H9 (cell line): Measurements from ENCODE around the gene PDXP. TPM values are rescaled to one million over a fixed set of nuclear protein-coding genes. Genes with fewer than 3 reads are reported as not detected.

Experiments
- DNase-seq: peaks from one replicate; pipeline ENCODE4 v3.0.0-alpha.2; 2017
- H2AFZ ChIP-seq: one replicate; pipeline ENCODE4 v1.6.1; 2013; ENCODE audit warnings: mild to moderate bottlenecking, low read length, control low read depth, moderate library complexity
- H2AK5ac ChIP-seq: 2 replicates; pipeline ENCODE4 v1.6.1; 2013; ENCODE audit warnings: low read length, control low read depth, mixed read lengths; ENCODE audit not compliant: insufficient read length
- H2BK120ac ChIP-seq: one replicate; pipeline ENCODE4 v1.6.1; 2013; ENCODE audit warnings: low read depth, mild to moderate bottlenecking, low read length, control low read depth, inconsistent platforms; ENCODE audit not compliant: poor library complexity, severe bottlenecking
- H2BK12ac ChIP-seq: 2 replicates; pipeline ENCODE4 v1.6.1; 2013; ENCODE audit warnings: low read length, control low read depth, mixed read lengths, low read depth; ENCODE audit not compliant: insufficient read length
- H2BK15ac ChIP-seq: 2 replicates; pipeline ENCODE4 v1.6.1; 2013; ENCODE audit warnings: low read depth, low read length, control low read depth
- H2BK20ac ChIP-seq: one replicate; pipeline ENCODE4 v1.6.1; 2013; ENCODE audit warnings: low read depth, mild to moderate bottlenecking, low read length, control low read depth, inconsistent platforms; ENCODE audit not compliant: poor library complexity, severe bottlenecking
- H2BK5ac ChIP-seq: 2 replicates; pipeline ENCODE4 v1.6.1; 2013; ENCODE audit warnings: low read length, control low read depth, mixed read lengths; ENCODE audit not compliant: insufficient read length
- H3K14ac ChIP-seq: 2 replicates; pipeline ENCODE4 v1.6.1; 2013; ENCODE audit warnings: low read length, control low read depth; ENCODE audit not compliant: insufficient read depth
- H3K18ac ChIP-seq: 2 replicates; pipeline ENCODE4 v1.6.1; 2013; ENCODE audit warnings: low read depth, mild to moderate bottlenecking, mixed read lengths, low read length, control low read depth; ENCODE audit not compliant: insufficient read length
- H3K23ac ChIP-seq: 2 replicates; pipeline ENCODE4 v1.6.1; 2013; ENCODE audit warnings: low read length, control low read depth, mixed read lengths, low read depth; ENCODE audit not compliant: insufficient read length
- H3K23me2 ChIP-seq: 2 replicates; pipeline ENCODE4 v1.6.1; 2013; ENCODE audit warnings: low read depth, mild to moderate bottlenecking, mixed read lengths, low read length, control low read depth; ENCODE audit not compliant: insufficient read length, poor library complexity, severe bottlenecking
- H3K27ac ChIP-seq: 2 replicates; pipeline ENCODE4 v1.5.1; 2013; ENCODE audit warnings: low read length, control low read depth, mixed read lengths, low read depth; ENCODE audit not compliant: insufficient read length
- H3K27me3 ChIP-seq: 2 replicates; pipeline ENCODE4 v1.6.1; 2013; ENCODE audit warnings: low read length, control low read depth, inconsistent platforms; ENCODE audit not compliant: insufficient read depth
- H3K4ac ChIP-seq: 2 replicates; pipeline ENCODE4 v1.6.1; 2013; ENCODE audit warnings: low read depth, mild to moderate bottlenecking, control low read depth, inconsistent platforms, low read length, moderate library complexity
- H3K4me1 ChIP-seq: 2 replicates; pipeline ENCODE4 v1.6.1; 2013; ENCODE audit warnings: low read length, control low read depth, inconsistent platforms; ENCODE audit not compliant: insufficient read depth
- H3K4me2 ChIP-seq: 2 replicates; pipeline ENCODE4 v1.6.1; 2013; ENCODE audit warnings: low read length, control low read depth, mixed read lengths; ENCODE audit not compliant: insufficient read length, insufficient read depth
- H3K56ac ChIP-seq: 2 replicates; pipeline ENCODE4 v1.6.1; 2013; ENCODE audit warnings: low read depth, mild to moderate bottlenecking, mixed read lengths, low read length, control low read depth; ENCODE audit not compliant: insufficient read length
- H3K79me1 ChIP-seq: 2 replicates; pipeline ENCODE4 v1.6.1; 2013; ENCODE audit warnings: low read depth, mild to moderate bottlenecking, moderate library complexity, low read length, control low read depth, inconsistent platforms; ENCODE audit not compliant: insufficient read depth, poor library complexity, severe bottlenecking
- H3K79me2 ChIP-seq: 2 replicates; pipeline ENCODE4 v1.6.1; 2013; ENCODE audit warnings: low read length, control low read depth, inconsistent platforms; ENCODE audit not compliant: insufficient read depth
- H3K9ac ChIP-seq: 2 replicates; pipeline ENCODE4 v1.6.1; 2013; ENCODE audit warnings: low read length, control low read depth, mixed read lengths; ENCODE audit not compliant: insufficient read length; ENCODE audit errors: extremely low read depth
- H3K9me3 ChIP-seq: one replicate; pipeline ENCODE4 v1.6.1; 2013; ENCODE audit warnings: low read depth, low read length, inconsistent platforms; ENCODE audit not compliant: control insufficient read depth
- H3T11ph ChIP-seq: one replicate; pipeline ENCODE4 v1.6.1; 2013; ENCODE audit warnings: mild to moderate bottlenecking, low read length, control low read depth, inconsistent platforms
- H4K20me1 ChIP-seq: one replicate; pipeline ENCODE4 v1.6.1; 2013; ENCODE audit not compliant: control insufficient read depth, insufficient read length, insufficient read depth
- H4K5ac ChIP-seq: 2 replicates; pipeline ENCODE4 v1.6.1; 2013; ENCODE audit warnings: low read depth, mild to moderate bottlenecking, mixed read lengths, low read length, control low read depth; ENCODE audit not compliant: insufficient read length
- H4K8ac ChIP-seq: replicated peaks from 2 replicates; pipeline ENCODE4 v1.6.1; 2013; ENCODE audit warnings: low read length, control low read depth, mixed read lengths, low read depth; ENCODE audit not compliant: insufficient read length
- H4K91ac ChIP-seq: 2 replicates; pipeline ENCODE4 v1.6.1; 2013; ENCODE audit warnings: low read depth, mild to moderate bottlenecking, moderate library complexity, mixed read lengths, low read length, control low read depth; ENCODE audit not compliant: insufficient read length
- H3K27ac Mint-ChIP-seq, 3 experiments: 2 replicates in 2 of 3; 3 replicates in 1 of 3; pipeline ENCODE4 v1.8.0; 2020 to 2021; ENCODE audit warnings: mixed read lengths in 3 of 3, mild to moderate bottlenecking in 1 of 3, moderate library complexity in 1 of 3
- H3K27me3 Mint-ChIP-seq: 2 replicates; pipeline ENCODE4 v1.8.0; 2021; ENCODE audit warnings: low read depth, mild to moderate bottlenecking, moderate library complexity, mixed read lengths
- H3K36me3 Mint-ChIP-seq, 3 experiments: 2 replicates in 2 of 3; 3 replicates in 1 of 3; pipeline ENCODE4 v1.8.0; 2020 to 2021; ENCODE audit warnings: low read depth in 3 of 3, mixed read lengths in 3 of 3; ENCODE audit not compliant: insufficient read depth in 1 of 3
- H3K4me1 Mint-ChIP-seq, 2 experiments: 2 replicates each; pipeline ENCODE4 v1.8.0; 2020; ENCODE audit warnings: mixed read lengths in 2 of 2
- H3K4me3 Mint-ChIP-seq, 2 experiments: 2 replicates in 1 of 2; 3 replicates in 1 of 2; pipeline ENCODE4 v1.8.0; 2020 to 2021; ENCODE audit warnings: mild to moderate bottlenecking in 2 of 2, mixed read lengths in 2 of 2, moderate library complexity in 1 of 2
- H3K9me3 Mint-ChIP-seq, 2 experiments: 2 replicates in 1 of 2; 3 replicates in 1 of 2; pipeline ENCODE4 v1.8.0; 2020; ENCODE audit warnings: mild to moderate bottlenecking in 2 of 2, mixed read lengths in 2 of 2, moderate library complexity in 1 of 2
- WGBS: extraction: QIAGEN DNeasy Blood & Tissue Kit; methylation state at CpG from one replicate; pipeline ENCODE4 v1.1.7; 2013; ENCODE audit warnings: missing lambda C conversion rate, low lambda C conversion rate, mixed read lengths; ENCODE audit not compliant: insufficient read length; ENCODE audit errors: extremely low coverage; 5-methylcytosine and 5-hydroxymethylcytosine counted together
- total RNA-seq: library from RNA; stranded (reverse); gene quantifications from 2 replicates; pipeline ENCODE4 v1.2.1, GENCODE V29; 2021
- TF ChIP-seq, protein P1 (sequence below): fragments of 200-600 bp; sonication (generic); conservative IDR thresholded peaks from 3 replicates; pipeline ENCODE4 v1.8.0; 2021; ENCODE audit warnings: antibody characterized with exemption, mild to moderate bottlenecking

The PDXP gene
- total RNA-seq, 1 experiment from 2014 or later: 41.0 TPM

DNA sequence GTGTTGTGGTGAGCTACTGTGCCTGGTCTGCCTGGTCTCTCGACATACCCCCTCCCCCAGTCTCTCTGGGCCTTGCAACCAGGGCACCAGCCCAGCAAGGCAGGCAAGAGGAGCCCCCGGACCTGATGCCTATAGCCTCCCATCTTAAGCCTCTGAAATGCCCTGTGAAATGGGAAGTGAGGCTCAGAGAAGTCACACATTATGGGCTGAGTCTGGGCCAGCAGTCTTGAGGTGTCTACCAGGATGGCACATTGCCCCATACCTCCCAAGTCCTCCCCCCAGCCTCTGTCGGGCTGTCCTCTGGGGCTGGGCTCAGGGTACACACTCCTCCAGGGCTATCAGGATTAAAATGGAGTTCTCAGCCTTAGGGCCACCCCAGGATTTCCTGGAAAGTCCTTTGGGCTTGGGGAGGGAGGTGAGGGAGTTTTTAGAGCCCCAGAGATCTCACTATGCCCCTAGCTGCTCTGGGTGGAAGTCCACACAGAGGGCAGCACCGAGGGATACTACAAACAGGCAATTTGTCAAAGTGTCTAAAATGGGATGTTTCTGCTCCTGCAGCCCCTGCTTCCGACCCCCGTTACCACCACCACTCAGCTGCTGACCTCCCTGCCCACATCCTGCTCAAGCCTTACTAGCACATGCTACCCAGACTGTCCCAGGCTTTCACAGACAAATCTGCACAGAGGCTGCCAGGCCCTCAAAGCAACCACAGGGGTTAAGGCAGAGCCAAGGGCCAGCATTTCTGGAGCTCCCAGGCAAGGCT is 22.2 kb upstream of the PDXP start:
- Histone ChIP-seq H2AK5ac (no peak overlapping the region), H3K79me1 (no peaks in the 10 kb centered on the region), H2BK5ac (no peak overlapping the region), H3K4me2 (no peak overlapping the region), H3K18ac (no peak overlapping the region), H3K14ac (no peak overlapping the region; the same call in 1 of the 2 replicates), H3K4me1 (peaks cover 5% of the 10 kb centered on the region; the same call in 1 of the 2 replicates), H2BK12ac (no peak overlapping the region), H3K23me2 (peaks cover 8% of the 10 kb centered on the region), H4K8ac (no peak overlapping the region), H4K91ac (no peak overlapping the region), H3K27me3 (no peaks in the 10 kb centered on the region), H3K9ac (no peak overlapping the region), H2BK20ac (no peak overlapping the region), H4K20me1 (no peaks in the 10 kb centered on the region), H2AFZ (no peak overlapping the region), H4K5ac (no peak overlapping the region), H3K23ac (no peak overlapping the region), H3K4ac (no peak overlapping the region), H2BK120ac (no peak overlapping the region), H3K9me3 (no peaks in the 10 kb centered on the region), H3K27ac (no peak overlapping the region), H3K79me2 (no peaks in the 10 kb centered on the region), H3T11ph (no peak overlapping the region), H2BK15ac (no peak overlapping the region), H3K56ac (no peak overlapping the region)
- H3K4me3 Mint-ChIP-seq: no peak overlapping the region; a peak in 1 of 5 replicates
- peak overlapping the region in 2 of 3 experiments; percentile 65 to 75; a peak in 2 of 7 replicates for H3K27ac Mint-ChIP-seq
- H3K27me3 Mint-ChIP-seq: no peaks in the 10 kb centered on the region; the same call in 1 of the 2 replicates
- H3K9me3 Mint-ChIP-seq: no peaks in the 10 kb centered on the region
- H3K4me1 Mint-ChIP-seq: peaks cover 35 to 44% of the 10 kb centered on the region in 2 experiments
- TF ChIP-seq, protein P1, sequence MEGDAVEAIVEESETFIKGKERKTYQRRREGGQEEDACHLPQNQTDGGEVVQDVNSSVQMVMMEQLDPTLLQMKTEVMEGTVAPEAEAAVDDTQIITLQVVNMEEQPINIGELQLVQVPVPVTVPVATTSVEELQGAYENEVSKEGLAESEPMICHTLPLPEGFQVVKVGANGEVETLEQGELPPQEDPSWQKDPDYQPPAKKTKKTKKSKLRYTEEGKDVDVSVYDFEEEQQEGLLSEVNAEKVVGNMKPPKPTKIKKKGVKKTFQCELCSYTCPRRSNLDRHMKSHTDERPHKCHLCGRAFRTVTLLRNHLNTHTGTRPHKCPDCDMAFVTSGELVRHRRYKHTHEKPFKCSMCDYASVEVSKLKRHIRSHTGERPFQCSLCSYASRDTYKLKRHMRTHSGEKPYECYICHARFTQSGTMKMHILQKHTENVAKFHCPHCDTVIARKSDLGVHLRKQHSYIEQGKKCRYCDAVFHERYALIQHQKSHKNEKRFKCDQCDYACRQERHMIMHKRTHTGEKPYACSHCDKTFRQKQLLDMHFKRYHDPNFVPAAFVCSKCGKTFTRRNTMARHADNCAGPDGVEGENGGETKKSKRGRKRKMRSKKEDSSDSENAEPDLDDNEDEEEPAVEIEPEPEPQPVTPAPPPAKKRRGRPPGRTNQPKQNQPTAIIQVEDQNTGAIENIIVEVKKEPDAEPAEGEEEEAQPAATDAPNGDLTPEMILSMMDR: peak; percentile 45
- DNase-seq: no peak
- H3K36me3 Mint-ChIP-seq: peaks cover 0 to 8% (median 8%) of the 10 kb centered on the region in 3 experiments; a peak in 5 of 7 replicates
- no CpG with 5 or more reads among the region's 6 CpGs for WGBS
